IMR-90 (cell line): ENCODE measurements around the gene JPH4. TPM values are rescaled to one million over a fixed set of nuclear protein-coding genes. Genes with fewer than 3 reads are reported as not detected.

ENCODE experiments used
- ATAC-seq: fragments of 200-7000 bp; cut with Tn5 transposase; 2 replicates; pipeline ENCODE4 v1.9.1; 2020; ENCODE audit warnings: low read depth, mild to moderate bottlenecking, moderate library complexity
- BruUV-seq: library from RNA; stranded (reverse); fragments of 400-500 nt; replicated peaks from 2 replicates; lab custom pipeline; 2021; lab: Mats Ljungman, UMichigan
- CTCF ChIA-PET: fragments of 300-600 bp; formaldehyde crosslinking; extraction: SDS; loops from one replicate; lab custom pipeline; 2021; ENCODE audit warnings: antibody characterized with exemption; lab: Yijun Ruan, JAX
- POLR2A ChIA-PET: fragments of 300-600 bp; sonication (Branson Sonifier 250); formaldehyde crosslinking; loops from one replicate; lab custom pipeline; 2022; ENCODE audit warnings: antibody characterized with exemption; ENCODE audit not compliant: unreplicated experiment; lab: Charles Lee
- DNase-seq: peaks from one replicate; pipeline ENCODE4 v3.0.0; 2013
- H2AFZ ChIP-seq: replicated peaks from 2 replicates; pipeline ENCODE3; 2013; ENCODE audit warnings: low read length, mild to moderate bottlenecking; ENCODE audit not compliant: poor library complexity
- H2AK5ac ChIP-seq: 2 replicates; pipeline ENCODE4 v1.6.1; 2013; ENCODE audit warnings: low read depth, low read length, inconsistent platforms
- H2AK9ac ChIP-seq: replicated peaks from 2 replicates; pipeline ENCODE3; 2013; ENCODE audit warnings: mild to moderate bottlenecking, low read depth, low read length, moderate library complexity; ENCODE audit not compliant: poor library complexity
- H2BK120ac ChIP-seq: 2 replicates; pipeline ENCODE4 v1.6.1; 2013; ENCODE audit warnings: low read depth, low read length, inconsistent platforms
- H2BK15ac ChIP-seq: 3 replicates; pipeline ENCODE4 v1.6.1; 2013; ENCODE audit warnings: low read depth, low read length, inconsistent platforms
- H2BK20ac ChIP-seq: 2 replicates; pipeline ENCODE4 v1.6.1; 2013; ENCODE audit warnings: low read depth, mild to moderate bottlenecking, inconsistent platforms, low read length, moderate library complexity
- H2BK5ac ChIP-seq: 2 replicates; pipeline ENCODE4 v1.6.1; 2013; ENCODE audit warnings: mild to moderate bottlenecking, low read depth, low read length, inconsistent platforms; ENCODE audit not compliant: poor library complexity, severe bottlenecking
- H3K14ac ChIP-seq: replicated peaks from 2 replicates; pipeline ENCODE4 v1.6.1; 2013; ENCODE audit warnings: low read depth, low read length, inconsistent platforms
- H3K18ac ChIP-seq: 2 replicates; pipeline ENCODE4 v1.6.1; 2013; ENCODE audit warnings: low read depth, low read length, control low read depth
- H3K23ac ChIP-seq: 2 replicates; pipeline ENCODE4 v1.6.1; 2013; ENCODE audit warnings: low read depth, low read length, inconsistent platforms
- H3K27ac ChIP-seq: 2 replicates; pipeline ENCODE4 v1.5.1; 2013; ENCODE audit warnings: mild to moderate bottlenecking, control low read depth, low read length; ENCODE audit not compliant: insufficient read depth
- H3K27me3 ChIP-seq: 2 replicates; pipeline ENCODE4 v1.6.1; 2013; ENCODE audit warnings: low read length; ENCODE audit not compliant: control insufficient read depth, insufficient read depth
- H3K36me3 ChIP-seq: 2 replicates; pipeline ENCODE4 v1.6.1; 2013; ENCODE audit warnings: low read length, mixed read lengths; ENCODE audit not compliant: control insufficient read depth, insufficient read depth
- H3K4ac ChIP-seq: 2 replicates; pipeline ENCODE4 v1.6.1; 2013; ENCODE audit warnings: low read depth, low read length, inconsistent platforms
- H3K4me1 ChIP-seq: 2 replicates; pipeline ENCODE4 v1.6.1; 2013; ENCODE audit warnings: low read length, mixed read lengths; ENCODE audit not compliant: control insufficient read depth, insufficient read depth
- H3K4me2 ChIP-seq: 2 replicates; pipeline ENCODE4 v1.6.1; 2013; ENCODE audit warnings: low read depth, mild to moderate bottlenecking, control low read depth, low read length, moderate library complexity
- H3K4me3 ChIP-seq: 2 replicates; pipeline ENCODE4 v1.5.1; 2013; ENCODE audit warnings: low read depth, mild to moderate bottlenecking, control low read depth, low read length, moderate library complexity; ENCODE audit not compliant: insufficient read depth
- H3K56ac ChIP-seq: 2 replicates; pipeline ENCODE4 v1.6.1; 2013; ENCODE audit warnings: low read length, inconsistent platforms; ENCODE audit not compliant: insufficient read depth; ENCODE audit errors: extremely low read depth
- H3K79me1 ChIP-seq, 2 experiments: 2 replicates each; pipeline ENCODE4 v1.6.1; 2013; ENCODE audit warnings: low read length in 2 of 2, inconsistent platforms in 1 of 2, low read depth in 1 of 2
- H3K9ac ChIP-seq: 2 replicates; pipeline ENCODE4 v1.6.1; 2013; ENCODE audit warnings: low read depth, low read length, control low read depth
- H3K9me1 ChIP-seq: 2 replicates; pipeline ENCODE4 v1.6.1; 2013; ENCODE audit warnings: low read length, inconsistent platforms; ENCODE audit not compliant: insufficient read depth
- H3K9me3 ChIP-seq: 2 replicates; pipeline ENCODE4 v1.6.1; 2013; ENCODE audit warnings: low read length; ENCODE audit not compliant: control insufficient read depth, insufficient read depth
- H4K20me1 ChIP-seq: 2 replicates; pipeline ENCODE4 v1.6.1; 2013; ENCODE audit warnings: low read length, inconsistent platforms; ENCODE audit not compliant: insufficient read depth
- H4K5ac ChIP-seq: 2 replicates; pipeline ENCODE4 v1.6.1; 2013; ENCODE audit warnings: mild to moderate bottlenecking, low read depth, low read length, control low read depth
- H4K8ac ChIP-seq, 2 experiments: 2 replicates each; pipeline ENCODE4 v1.6.1; 2013; ENCODE audit warnings: low read depth in 2 of 2, low read length in 2 of 2, control low read depth in 1 of 2, inconsistent platforms in 1 of 2
- H4K91ac ChIP-seq: 2 replicates; pipeline ENCODE4 v1.6.1; 2013; ENCODE audit warnings: low read depth, low read length, inconsistent platforms; ENCODE audit not compliant: insufficient read depth
- BHLHE40 ChIP-seq: fragments of 150-350 bp; IDR thresholded peaks from 2 replicates; pipeline ENCODE4 v1.6.1; 2016; ENCODE audit warnings: mild to moderate bottlenecking, low read depth, low read length
- CEBPB ChIP-seq: IDR thresholded peaks from 2 replicates; pipeline ENCODE4 v1.6.1; 2012; ENCODE audit warnings: low read depth, low read length, improper control_type of control experiment
- CHD1 ChIP-seq: IDR thresholded peaks from 2 replicates; pipeline ENCODE4 v1.6.1; 2012; ENCODE audit warnings: low read depth, low read length, improper control_type of control experiment
- CTCF ChIP-seq: conservative IDR thresholded peaks from 2 replicates; pipeline ENCODE4 v1.5.1; 2012; ENCODE audit warnings: mild to moderate bottlenecking, low read depth, low read length, improper control_type of control experiment
- FOS ChIP-seq: fragments of 150-350 bp; IDR thresholded peaks from 2 replicates; pipeline ENCODE4 v1.6.1; 2016; ENCODE audit warnings: low read depth, low read length
- MAFK ChIP-seq: IDR thresholded peaks from 2 replicates; pipeline ENCODE4 v1.6.1; 2012; ENCODE audit warnings: low read depth, low read length, improper control_type of control experiment
- MAZ ChIP-seq: IDR thresholded peaks from 2 replicates; pipeline ENCODE4 v1.6.1; 2012; ENCODE audit warnings: low read depth, mild to moderate bottlenecking, low read length, improper control_type of control experiment, moderate library complexity, borderline replicate concordance
- MXI1 ChIP-seq: IDR thresholded peaks from 2 replicates; pipeline ENCODE4 v1.6.1; 2012; ENCODE audit warnings: low read depth, mild to moderate bottlenecking, low read length, moderate library complexity, borderline replicate concordance
- NFE2L2 ChIP-seq: fragments of 150-350 bp; IDR thresholded peaks from 2 replicates; pipeline ENCODE4 v1.6.1; 2016; ENCODE audit warnings: low read depth, mild to moderate bottlenecking, low read length
- POLR2A ChIP-seq: IDR thresholded peaks from 2 replicates; pipeline ENCODE4 v1.6.1; 2012; ENCODE audit warnings: mild to moderate bottlenecking, low read depth, low read length
- RAD21 ChIP-seq: IDR thresholded peaks from 2 replicates; pipeline ENCODE4 v1.6.1; 2012; ENCODE audit warnings: low read length, improper control_type of control experiment
- RCOR1 ChIP-seq: IDR thresholded peaks from 2 replicates; pipeline ENCODE4 v1.6.1; 2012; ENCODE audit warnings: mild to moderate bottlenecking, low read length, improper control_type of control experiment; ENCODE audit not compliant: insufficient replicate concordance
- RFX5 ChIP-seq: IDR thresholded peaks from 2 replicates; pipeline ENCODE4 v1.8.0; 2012; ENCODE audit warnings: low read depth, mild to moderate bottlenecking, low read length, moderate library complexity
- SMC3 ChIP-seq: fragments of 150-350 bp; IDR thresholded peaks from 2 replicates; pipeline ENCODE4 v1.6.1; 2016; ENCODE audit warnings: low read depth, mild to moderate bottlenecking, antibody characterized with exemption, low read length, moderate library complexity
- USF2 ChIP-seq: fragments of 150-350 bp; IDR thresholded peaks from 2 replicates; pipeline ENCODE4 v1.6.1; 2017; ENCODE audit warnings: mild to moderate bottlenecking, antibody characterized with exemption, low read length, low read depth
- WGBS, 2 experiments: methylation state at CpG; one replicate each; pipeline versions ENCODE4 v1.1.5 to v1.1.7; 2013; ENCODE audit warnings: missing lambda C conversion rate in 2 of 2; ENCODE audit not compliant: insufficient read length in 1 of 2; ENCODE audit errors: extremely low coverage in 2 of 2; 5-methylcytosine and 5-hydroxymethylcytosine counted together
- dilution Hi-C: fragments of 300-500 bp; cut with HindIII; formaldehyde crosslinking; loops from one replicate; pipeline ENCODE4 v1.14.3; 2018; ENCODE audit warnings: low sequenced_read_pairs; ENCODE audit not compliant: unreplicated experiment
- in situ Hi-C: fragments of 300-500 bp; cut with MboI; formaldehyde crosslinking; loops from 3 replicates; pipeline ENCODE4 v1.14.3; 2019; ENCODE audit warnings: low sequenced_read_pairs, inconsistent platforms, mixed read lengths
- intact Hi-C: fragments of 100-400 bp; cut with micrococcal nuclease; formaldehyde crosslinking; loops from 2 replicates; pipeline ENCODE4 v1.10.0; 2022
- polyA plus RNA-seq, 3 experiments: library from polyadenylated mRNA; depleted of rRNA; stranded (reverse); fragments of >200 nt; gene quantifications; 2 replicates each; pipeline ENCODE4 v1.2.3, GENCODE V29; 2012; ENCODE audit warnings: low replicate concordance in 1 of 3
- total RNA-seq: library from RNA; depleted of rRNA; stranded (reverse); fragments of >200 nt; gene quantifications from 2 replicates; pipeline ENCODE4 v1.2.3, GENCODE V29; 2012

Gene JPH4
- total and polyA plus RNA-seq, 2 of the 4 experiments (the other 2 are of a cell fraction): not detected

- Histone ChIP-seq H4K8ac (no peak overlapping the region), H4K5ac (no peak overlapping the region), H3K79me1 (no peaks in the 10 kb centered on the region), H3K27me3 (peaks cover 3% of the 10 kb centered on the region), H2AK9ac (no peak overlapping the region), H3K14ac (no peak overlapping the region), H3K4ac (no peak overlapping the region), H3K18ac (no peak overlapping the region), H3K4me1 (no peaks in the 10 kb centered on the region), H2AK5ac (no peak overlapping the region), H2AFZ (no peak overlapping the region), H3K9me1 (no peaks in the 10 kb centered on the region), H3K9ac (no peak overlapping the region), H3K56ac (no peak overlapping the region), H2BK120ac (no peak overlapping the region), H3K4me2 (no peak overlapping the region), H2BK15ac (no peak overlapping the region), H3K4me3 (no peak overlapping the region), H3K9me3 (no peaks in the 10 kb centered on the region), H3K23ac (no peak overlapping the region), H3K27ac (no peak overlapping the region), H2BK20ac (no peak overlapping the region), H2BK5ac (no peak overlapping the region), H3K36me3 (no peaks in the 10 kb centered on the region), H4K91ac (no peak overlapping the region), H4K20me1 (no peaks in the 10 kb centered on the region)
- no peak for ATAC-seq
- no CpG with 5 or more reads among the region's 1 CpG for WGBS, 2 experiments
- POLR2A ChIA-PET: no interaction called here
- dilution Hi-C loops: no loop called here
- CTCF ChIA-PET: interaction anchor here (0.6 to 2.9 kb wide), 3 partner anchors 9 to 19 kb away, joined by 3 to 8 read pairs (median 3); no protein-coding TSS in a partner anchor
- DNase-seq: no peak
- TF ChIP-seq BHLHE40 (no peak), USF2 (no peak), MXI1 (no peak), RFX5 (no peak), FOS (no peak), CTCF (no peak), NFE2L2 (no peak), MAFK (no peak), RCOR1 (no peak), SMC3 (no peak), CEBPB (no peak), MAZ (no peak), RAD21 (no peak), POLR2A (no peak), CHD1 (no peak)
- intact Hi-C loops: no loop called here
- BruUV-seq: no TSS peak
- in situ Hi-C loops: no loop called here
Observed at GRCh38 chr14:23612802-23613201, 34.2 kb upstream of the JPH4 start.
